Activated CD4-positive, alpha-beta T cell treated with anti-CD3 and anti-CD28 coated beads, Interleukin-2, amount 50 U/mL, for 24 hours (primary cell): ENCODE results near the gene NOS3.

Source experiments
- DNase-seq, 2 donors: peaks; one replicate each; pipeline ENCODE4 v3.0.0-alpha.2; 2020; ENCODE audit warnings: low read depth in 1 of 2, low spot score in 1 of 2

NOS3 gene

DNA sequence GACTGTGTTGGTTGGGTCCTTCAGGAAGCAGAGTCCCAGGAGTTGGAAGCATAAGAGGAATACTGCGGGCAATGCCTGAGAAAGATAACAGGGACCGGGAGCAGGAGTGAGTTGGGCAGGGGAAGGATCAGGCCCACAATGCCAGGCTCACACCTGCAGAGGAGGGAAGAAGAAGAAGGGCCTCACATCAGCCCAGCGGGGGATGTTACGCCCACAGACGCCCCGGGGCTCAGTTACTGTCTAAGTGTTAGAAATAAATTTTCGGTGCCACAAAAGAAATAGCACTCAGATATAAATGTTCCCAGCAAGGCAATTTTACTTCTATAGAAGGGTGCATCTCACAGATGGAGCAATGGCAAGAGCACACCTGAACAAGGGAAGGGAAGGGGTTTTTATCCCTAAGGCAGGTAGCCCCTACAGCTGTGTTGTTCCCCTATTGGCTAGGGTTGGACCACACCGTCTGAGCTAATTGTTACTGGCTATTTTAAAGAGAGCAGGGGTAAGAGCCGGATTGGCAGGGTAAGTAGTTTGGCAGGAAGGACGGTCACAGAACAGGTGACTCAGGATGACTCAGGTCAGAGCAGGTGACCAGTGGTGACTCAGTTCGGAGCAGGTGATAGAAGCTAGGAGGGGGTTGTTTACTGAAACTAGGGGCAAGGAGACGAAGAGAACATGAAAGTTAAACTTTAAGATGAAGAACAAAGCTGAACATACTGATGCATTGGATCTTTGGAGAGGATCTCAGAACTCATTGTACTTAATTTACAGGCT is at the start of gene NOS3:
Gene NOS3, plus strand, starts transcription at position 602 of the 771 bp plus-strand sequence. CDS start 2,787 bp downstream, outside the sequence.
- no peak for DNase-seq

GRCh38 chr7:150941351-150942000 is 49.3 kb upstream of the NOS3 start:
- no peak for DNase-seq

GRCh38 chr7:150942001-150942590 is 48.7 kb upstream of the NOS3 start:
- DNase-seq, result no peak

DNA sequence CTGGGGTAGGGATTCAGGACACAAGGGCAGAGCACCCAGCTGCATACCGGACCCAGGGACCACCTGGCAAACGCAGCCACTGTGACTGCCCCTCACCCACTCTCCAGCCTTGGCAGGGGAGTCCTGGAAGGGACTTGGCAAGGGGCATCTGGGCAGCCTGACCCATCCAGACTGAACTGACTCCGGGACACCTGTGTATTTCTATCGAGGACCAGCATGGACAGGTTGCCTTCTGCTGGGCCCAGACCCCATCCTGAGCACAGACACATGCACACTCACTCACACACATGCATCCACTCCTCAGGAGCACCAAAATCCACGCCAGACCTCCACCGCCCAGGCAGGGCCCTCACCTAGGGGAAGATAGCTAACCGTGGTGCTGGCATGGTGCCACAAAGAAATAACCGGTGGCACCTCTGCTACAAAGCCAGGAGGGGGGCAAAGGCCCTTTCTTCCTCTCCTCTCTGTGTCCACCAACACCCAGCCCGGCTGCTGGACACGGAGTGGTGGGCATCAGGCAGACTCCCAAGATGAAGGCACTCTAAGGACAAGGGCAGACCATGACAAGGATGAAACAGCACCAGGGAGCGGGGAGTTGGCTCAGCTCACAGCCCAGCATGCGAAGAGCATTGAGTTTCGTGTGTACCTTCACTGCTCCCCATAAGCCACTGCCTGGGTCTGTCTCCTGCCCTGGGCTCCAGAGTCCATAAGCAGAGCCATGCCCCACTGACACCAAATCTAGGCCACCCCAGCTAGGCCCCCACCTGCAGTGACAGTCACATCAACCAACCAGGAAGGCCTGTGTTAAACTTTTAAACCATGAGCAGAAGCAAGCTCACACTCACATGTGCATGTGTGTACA is 48.0 kb upstream of the NOS3 start:
- no peak for DNase-seq

DNA sequence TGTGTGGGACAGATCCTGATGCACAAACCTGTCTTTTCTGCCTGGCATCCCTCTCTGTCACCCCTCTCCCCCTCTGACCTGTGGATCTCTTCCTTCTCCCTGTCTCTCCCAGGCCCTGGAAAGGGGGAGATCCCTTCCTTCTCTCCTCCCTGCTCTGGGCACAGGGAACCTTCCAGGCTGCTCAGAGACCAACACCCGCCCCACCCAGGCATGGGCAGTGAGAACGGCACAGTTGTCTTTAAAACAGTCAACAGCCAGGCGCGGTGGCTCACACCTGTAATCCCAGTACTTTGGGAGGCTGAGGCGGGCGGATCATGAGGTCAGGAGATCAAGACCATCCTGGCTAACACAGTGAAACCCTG is 47.4 kb upstream of the NOS3 start:
- DNase-seq, result no peak

GRCh38 chr7:150944066-150945042 is 46.5 kb upstream of the NOS3 start:
- DNase-seq, result no peak

GRCh38 chr7:150945171-150945852 is 45.5 kb upstream of the NOS3 start:
- no peak for DNase-seq

DNA sequence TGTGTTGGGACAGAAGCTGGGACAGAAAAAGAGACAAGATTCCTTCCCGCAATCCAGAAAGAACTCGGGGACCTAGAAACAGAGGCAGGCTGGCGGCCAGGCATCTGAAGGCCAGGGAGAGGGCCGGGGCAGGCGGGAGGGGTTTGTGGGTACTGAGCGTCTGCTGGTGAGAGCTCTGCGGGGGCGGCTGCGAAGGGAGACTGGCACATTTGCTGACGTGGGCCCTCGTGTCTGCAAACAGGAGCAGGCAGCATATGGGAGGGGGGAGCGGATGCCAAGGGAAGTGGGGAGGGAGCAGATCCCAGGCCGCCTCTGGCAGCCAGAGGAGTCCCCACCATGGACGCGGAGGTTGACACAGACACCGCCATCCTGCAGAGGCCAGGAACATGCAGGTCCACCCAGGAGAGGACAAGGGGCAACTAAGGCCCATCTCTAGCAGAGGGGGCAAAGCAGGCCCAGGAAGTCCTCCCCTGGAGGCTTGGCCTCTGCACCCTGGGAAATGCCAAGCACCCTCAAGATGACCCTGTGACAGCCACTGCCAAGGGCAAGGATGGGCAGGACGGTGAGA is 44.9 kb upstream of the NOS3 start:
- no peak for DNase-seq

DNA sequence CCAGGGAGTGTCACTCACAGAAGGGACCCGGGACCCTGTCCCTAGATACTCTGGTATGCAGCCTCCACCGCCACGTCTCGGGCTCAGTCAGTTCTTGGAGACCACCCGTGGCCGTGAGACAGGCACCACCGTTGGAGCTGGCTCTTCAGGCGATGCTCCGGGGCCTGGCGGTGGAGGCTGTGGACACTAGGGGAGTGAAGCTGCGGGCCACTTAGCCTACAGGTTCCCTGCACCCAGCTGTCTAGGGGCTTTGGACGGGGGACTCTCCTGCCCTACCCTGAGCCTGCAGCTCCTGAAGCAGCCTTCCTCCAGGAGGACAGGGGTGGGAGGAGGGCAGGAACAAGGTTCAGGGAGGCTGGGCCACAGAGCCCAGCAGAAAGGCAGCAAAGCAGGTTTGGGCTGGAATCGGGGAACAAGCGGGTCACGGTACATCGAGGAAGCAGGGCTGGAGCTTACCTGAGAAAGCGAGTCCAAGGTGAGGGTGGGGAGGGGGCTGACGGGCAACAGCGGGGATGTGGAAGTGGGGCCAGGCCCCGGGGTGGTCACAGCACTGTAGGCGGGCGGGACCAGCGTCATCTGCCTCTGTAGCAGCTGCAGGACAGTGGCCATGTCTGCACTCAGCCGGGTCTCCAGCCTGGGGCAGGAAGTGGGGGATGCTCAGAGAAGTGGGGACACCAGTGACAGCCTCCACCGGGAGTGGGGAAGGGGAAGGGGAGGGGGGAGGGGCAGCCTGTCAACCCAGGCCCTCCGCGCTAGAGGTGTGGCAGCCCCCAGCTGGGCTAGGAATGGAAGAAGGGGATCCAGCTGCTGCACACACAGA is 44.2 kb upstream of the NOS3 start:
- no peak for DNase-seq

- DNase-seq, result no peak
Observed at GRCh38 chr7:150947241-150947745, 43.5 kb upstream of the NOS3 start.

DNA sequence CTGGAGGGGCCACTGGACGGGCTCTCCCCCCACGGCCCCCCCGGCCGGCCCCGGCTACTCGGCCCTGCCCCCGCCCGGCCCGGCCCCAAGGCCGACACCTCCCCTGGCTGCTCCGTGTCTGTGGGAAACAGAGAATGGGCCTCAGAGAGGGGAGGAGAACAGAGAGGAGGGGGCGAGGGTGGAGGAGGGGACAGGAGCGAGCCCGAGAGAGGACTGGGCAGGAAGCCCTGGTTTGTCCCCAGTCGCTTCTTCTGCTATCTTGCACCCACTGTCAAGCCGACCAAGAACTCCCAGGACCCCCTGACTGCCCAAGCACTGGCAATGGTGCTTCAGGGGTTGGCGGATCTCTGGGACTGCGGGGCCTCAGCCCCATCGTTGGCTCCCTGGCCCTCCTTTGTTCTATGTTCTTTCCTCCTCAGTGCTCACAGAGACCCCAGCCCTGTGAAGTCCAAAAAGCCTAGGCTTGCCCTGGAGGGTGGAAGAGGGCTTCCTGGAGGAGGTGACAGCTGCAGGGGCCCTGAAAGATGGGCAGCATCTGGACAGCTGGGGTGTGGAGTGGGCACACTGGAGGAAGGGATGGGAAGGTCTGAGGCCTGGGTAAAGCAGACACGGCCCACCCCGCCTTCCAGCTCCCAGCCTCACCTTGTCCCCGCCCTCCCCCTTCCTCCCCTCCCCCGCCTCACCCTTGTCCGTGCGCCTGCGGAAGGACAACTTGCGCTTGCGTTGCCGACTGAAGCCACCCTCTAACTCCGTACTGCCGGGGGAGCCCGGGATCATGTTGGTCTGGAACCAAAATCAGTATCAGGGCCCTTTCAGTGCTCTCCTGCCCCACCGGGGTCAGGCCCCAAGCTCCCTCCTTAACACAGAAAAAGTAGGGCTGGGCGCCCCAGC is 42.8 kb upstream of the NOS3 start:
- no peak for DNase-seq

DNA sequence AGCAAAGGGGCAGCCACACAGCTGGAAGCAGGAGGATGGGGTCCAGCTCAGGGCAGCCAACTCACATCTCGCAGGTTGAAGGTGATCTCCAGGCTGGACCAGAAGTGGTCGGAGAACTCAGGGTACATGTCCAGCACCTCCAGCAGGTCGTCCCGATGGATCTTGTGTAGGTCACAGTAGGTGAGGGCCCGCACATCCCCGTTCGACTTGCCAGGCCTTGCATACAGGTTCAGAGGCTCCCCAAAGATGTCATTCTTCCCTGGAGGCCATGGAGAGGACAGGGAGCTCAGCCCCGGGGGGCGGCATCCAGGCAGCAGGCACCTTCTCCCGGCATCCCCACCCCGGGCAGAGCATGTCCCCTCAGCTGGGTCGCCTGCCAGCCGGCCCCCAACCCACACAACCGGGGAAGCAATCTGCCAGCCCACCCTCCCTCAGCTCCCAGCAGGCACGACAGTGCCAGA is 42.0 kb upstream of the NOS3 start:
- DNase-seq, result no peak

GRCh38 chr7:150949564-150949963 is 41.3 kb upstream of the NOS3 start:
- no peak for DNase-seq

GRCh38 chr7:150949971-150950491 is 40.8 kb upstream of the NOS3 start:
- DNase-seq, result no peak

- DNase-seq, result no peak
Observed at GRCh38 chr7:150950496-150951180, 40.2 kb upstream of the NOS3 start.

GRCh38 chr7:150951181-150951520 is 39.7 kb upstream of the NOS3 start:
- no peak for DNase-seq

DNA sequence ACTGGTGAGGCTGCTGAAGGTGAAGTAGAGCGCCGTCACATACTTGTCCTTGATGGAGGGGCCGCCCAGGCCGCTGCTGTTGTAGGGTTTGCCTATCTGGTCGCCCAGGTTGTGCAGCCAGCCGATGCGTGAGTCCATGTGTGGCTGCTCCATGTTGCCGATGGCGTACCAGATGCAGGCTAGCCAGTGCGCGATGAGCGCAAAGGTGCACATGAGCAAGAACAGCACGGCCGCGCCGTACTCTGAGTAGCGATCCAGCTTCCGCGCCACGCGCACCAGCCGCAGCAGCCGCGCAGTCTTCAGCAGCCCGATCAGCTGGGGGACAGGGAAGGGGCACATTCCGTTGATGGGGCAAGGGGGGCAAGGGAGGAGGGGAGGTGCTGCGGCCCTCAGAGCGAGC is 39.3 kb upstream of the NOS3 start:
- DNase-seq, result no peak
